ENCODE results near the gene SPATC1L.

Gene SPATC1L

DNA sequence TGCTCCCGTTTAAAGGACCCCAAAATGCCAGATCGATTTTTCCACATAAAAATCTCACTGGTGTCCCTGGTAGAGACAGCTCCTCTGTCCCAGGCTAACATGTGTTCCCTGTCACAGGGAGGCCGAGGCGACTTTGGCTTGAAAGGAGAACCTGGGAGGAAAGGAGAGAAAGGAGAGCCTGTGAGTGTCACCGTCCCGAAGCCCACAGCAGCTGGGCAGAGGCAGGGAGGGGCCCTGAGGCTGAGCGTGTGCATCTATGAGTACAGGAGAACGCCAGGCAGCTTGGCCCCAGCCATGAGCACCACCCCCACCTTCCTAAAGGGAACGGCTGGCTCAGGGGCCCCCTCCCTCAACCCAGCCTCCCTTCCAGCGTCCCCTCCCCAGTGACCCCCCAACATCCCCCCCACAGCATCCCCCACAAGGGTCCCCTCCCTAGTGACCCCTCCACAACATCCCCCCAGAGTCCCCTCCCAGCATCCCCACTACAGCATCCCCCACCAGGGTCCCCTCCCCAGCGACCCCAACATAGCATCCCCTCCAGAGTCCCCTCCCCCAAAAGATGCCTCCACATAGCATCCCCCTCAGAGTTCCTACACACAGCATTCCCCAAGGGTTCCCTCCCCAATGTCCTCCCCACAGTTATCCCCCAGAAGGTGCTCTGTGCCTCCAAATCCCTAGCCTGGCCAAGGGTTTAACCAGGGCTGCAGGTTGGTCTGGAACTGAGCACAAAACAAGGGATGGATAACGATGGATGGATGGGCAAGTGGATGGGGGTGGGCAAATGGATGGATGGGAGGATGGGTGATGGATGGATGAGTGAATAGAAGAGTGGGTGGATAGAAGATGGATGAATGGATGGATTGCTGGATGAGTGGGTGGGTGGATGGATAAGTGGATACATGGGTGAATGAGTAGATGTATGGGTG, 61.2 kb downstream of the SPATC1L start:
- no peak for TF ChIP-seq NFRKB (IDR thresholded peaks at IDR 0.05)
- no peak for TF ChIP-seq CTBP1 (IDR thresholded peaks at IDR 0.05; ENCODE audit: borderline replicate concordance)
- TF ChIP-seq SP1 (IDR thresholded peaks at IDR 0.05) = no peak
- TF ChIP-seq FOXK2 (IDR thresholded peaks at IDR 0.05) = no peak
- no peak for TF ChIP-seq HDGF (IDR thresholded peaks at IDR 0.05; ENCODE audit: borderline replicate concordance)
- TF ChIP-seq FOXM1 (IDR thresholded peaks at IDR 0.05; ENCODE audit: borderline replicate concordance) = no peak
- no peak for TF ChIP-seq L3MBTL2 (conservative IDR thresholded peaks at IDR 0.05)
- TF ChIP-seq ARNT (IDR thresholded peaks at IDR 0.05) = no peak
- TF ChIP-seq ELF4 (IDR thresholded peaks at IDR 0.05) = no peak
- no peak for DNase-seq (ENCODE audit: extremely low spot score)
- ChIA-PET CTCF (interaction anchor here (0.7 kb wide), 1 partner anchor 93 kb away, joined by 3 read pairs; no protein-coding TSS in a partner anchor), POLR2A (no interaction called here)

- no peak for DNase-seq (ENCODE audit: extremely low spot score)
- POLR2A ChIA-PET = no interaction called here
- TF ChIP-seq HDGF (IDR thresholded peaks at IDR 0.05; ENCODE audit: borderline replicate concordance) (no peak), SUZ12 (IDR thresholded peaks at IDR 0.05) (no peak), ELF4 (IDR thresholded peaks at IDR 0.05) (no peak), TARDBP (IDR thresholded peaks at IDR 0.05) (no peak), FOXK2 (IDR thresholded peaks at IDR 0.05) (no peak), FOXA1 (IDR thresholded peaks at IDR 0.05) (no peak), CTBP1 (IDR thresholded peaks at IDR 0.05; ENCODE audit: borderline replicate concordance) (no peak), ARNT (IDR thresholded peaks at IDR 0.05) (no peak), NFRKB (IDR thresholded peaks at IDR 0.05) (no peak), SP1 (IDR thresholded peaks at IDR 0.05) (no peak), BHLHE40 (IDR thresholded peaks at IDR 0.05; ENCODE audit: borderline replicate concordance) (no peak), LEF1 (IDR thresholded peaks at IDR 0.05; ENCODE audit: borderline replicate concordance) (no peak), FOXM1 (IDR thresholded peaks at IDR 0.05; ENCODE audit: borderline replicate concordance) (no peak), L3MBTL2 (conservative IDR thresholded peaks at IDR 0.05) (no peak)
- CTCF ChIA-PET = interaction anchor here (0.7 kb wide), 1 partner anchor 92 kb away, joined by 3 read pairs; no protein-coding TSS in a partner anchor
Measured at GRCh38 chr21:46122237-46122671, 62.0 kb downstream of the SPATC1L start.

DNA sequence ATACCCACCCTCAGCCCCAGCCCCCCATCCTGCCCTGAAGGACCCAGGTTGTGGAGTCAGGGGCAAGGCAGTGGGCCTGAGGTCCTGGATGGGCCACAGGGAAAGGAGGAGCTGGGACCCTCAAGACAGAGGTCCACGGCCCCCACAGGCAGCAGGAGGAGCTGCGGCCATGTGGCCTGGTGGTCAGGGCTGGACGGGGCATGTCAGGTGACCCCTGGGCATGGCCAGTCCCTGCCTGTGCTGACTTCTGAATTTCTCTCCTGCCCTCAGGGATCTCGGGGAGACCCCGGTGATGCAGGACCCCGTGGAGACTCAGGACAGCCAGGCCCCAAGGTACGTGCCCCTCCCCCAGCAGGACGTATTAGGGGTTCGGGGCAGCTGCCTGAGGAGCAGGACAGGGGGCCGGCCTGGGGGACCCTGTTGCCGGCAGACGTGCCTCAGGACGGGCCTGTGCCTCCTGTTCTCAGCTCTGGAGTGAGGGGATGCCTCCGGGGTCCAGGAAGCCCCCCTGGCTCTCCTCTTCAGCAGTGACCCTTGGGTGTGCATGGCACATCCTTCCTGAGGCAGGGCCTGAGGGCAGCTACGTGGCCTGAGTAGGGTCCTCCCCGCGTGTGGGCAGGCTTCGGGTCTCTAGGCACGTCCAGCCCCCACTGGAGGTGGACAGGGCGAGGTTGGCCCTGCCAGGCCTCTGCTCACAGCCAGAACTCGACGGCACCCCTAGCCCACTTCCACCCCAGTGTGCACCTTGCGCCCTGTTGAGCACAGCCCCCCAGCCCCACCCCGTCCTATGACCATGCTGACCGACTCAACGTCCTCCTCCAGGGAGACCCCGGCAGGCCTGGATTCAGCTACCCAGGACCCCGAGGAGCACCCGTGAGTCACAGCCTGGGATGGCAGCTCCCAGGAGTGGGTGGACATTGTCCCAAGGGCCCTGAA, 62.7 kb downstream of the SPATC1L start:
- ChIA-PET POLR2A (no interaction called here), CTCF (no interaction called here)
- no peak for DNase-seq (ENCODE audit: extremely low spot score)
- no peak for TF ChIP-seq BHLHE40 (IDR thresholded peaks at IDR 0.05; ENCODE audit: borderline replicate concordance)
- TF ChIP-seq ARNT (IDR thresholded peaks at IDR 0.05) = no peak
- TF ChIP-seq SP1 (IDR thresholded peaks at IDR 0.05) = no peak
- TF ChIP-seq LEF1 (IDR thresholded peaks at IDR 0.05; ENCODE audit: borderline replicate concordance) = no peak
- no peak for TF ChIP-seq FOXK2 (IDR thresholded peaks at IDR 0.05)
- no peak for TF ChIP-seq L3MBTL2 (conservative IDR thresholded peaks at IDR 0.05)
- no peak for TF ChIP-seq SUZ12 (IDR thresholded peaks at IDR 0.05)
- no peak for TF ChIP-seq NFRKB (IDR thresholded peaks at IDR 0.05)
- no peak for TF ChIP-seq CTBP1 (IDR thresholded peaks at IDR 0.05; ENCODE audit: borderline replicate concordance)
- no peak for TF ChIP-seq FOXA1 (IDR thresholded peaks at IDR 0.05)
- no peak for TF ChIP-seq FOXM1 (IDR thresholded peaks at IDR 0.05; ENCODE audit: borderline replicate concordance)
- no peak for TF ChIP-seq TARDBP (IDR thresholded peaks at IDR 0.05)
- TF ChIP-seq HDGF (IDR thresholded peaks at IDR 0.05; ENCODE audit: borderline replicate concordance) = no peak

- ChIA-PET CTCF (no interaction called here), POLR2A (no interaction called here)
- no peak for DNase-seq (ENCODE audit: extremely low spot score)
- TF ChIP-seq ZNF384 (IDR thresholded peaks at IDR 0.05) = no peak
- no peak for TF ChIP-seq SP1 (IDR thresholded peaks at IDR 0.05)
- TF ChIP-seq SUZ12 (IDR thresholded peaks at IDR 0.05) = no peak
- TF ChIP-seq NFRKB (IDR thresholded peaks at IDR 0.05) = no peak
- TF ChIP-seq CTBP1 (IDR thresholded peaks at IDR 0.05; ENCODE audit: borderline replicate concordance) = no peak
- TF ChIP-seq FOXM1 (IDR thresholded peaks at IDR 0.05; ENCODE audit: borderline replicate concordance) = no peak
- TF ChIP-seq ARNT (IDR thresholded peaks at IDR 0.05) = no peak
- no peak for TF ChIP-seq TARDBP (IDR thresholded peaks at IDR 0.05)
- no peak for TF ChIP-seq FOXA1 (IDR thresholded peaks at IDR 0.05)
- no peak for TF ChIP-seq FOXK2 (IDR thresholded peaks at IDR 0.05)
- TF ChIP-seq ELF4 (IDR thresholded peaks at IDR 0.05) = no peak
- no peak for TF ChIP-seq BHLHE40 (IDR thresholded peaks at IDR 0.05; ENCODE audit: borderline replicate concordance)
- no peak for TF ChIP-seq L3MBTL2 (conservative IDR thresholded peaks at IDR 0.05)
- TF ChIP-seq HDGF (IDR thresholded peaks at IDR 0.05; ENCODE audit: borderline replicate concordance) = no peak
- no peak for TF ChIP-seq PKNOX1 (IDR thresholded peaks at IDR 0.05)
- TF ChIP-seq LEF1 (IDR thresholded peaks at IDR 0.05; ENCODE audit: borderline replicate concordance) = no peak
Measured at GRCh38 chr21:46120301-46121285, 63.7 kb downstream of the SPATC1L start.

GRCh38 chr21:46119637-46120271, 64.5 kb downstream of the SPATC1L start:
- no peak for TF ChIP-seq LEF1 (IDR thresholded peaks at IDR 0.05; ENCODE audit: borderline replicate concordance)
- no peak for TF ChIP-seq ZNF384 (IDR thresholded peaks at IDR 0.05)
- TF ChIP-seq L3MBTL2 (conservative IDR thresholded peaks at IDR 0.05) = no peak
- TF ChIP-seq ELF4 (IDR thresholded peaks at IDR 0.05) = no peak
- no peak for TF ChIP-seq PKNOX1 (IDR thresholded peaks at IDR 0.05)
- no peak for TF ChIP-seq TARDBP (IDR thresholded peaks at IDR 0.05)
- TF ChIP-seq HDGF (IDR thresholded peaks at IDR 0.05; ENCODE audit: borderline replicate concordance) = no peak
- TF ChIP-seq FOXM1 (IDR thresholded peaks at IDR 0.05; ENCODE audit: borderline replicate concordance) = no peak
- no peak for TF ChIP-seq FOXA1 (IDR thresholded peaks at IDR 0.05)
- no peak for TF ChIP-seq SUZ12 (IDR thresholded peaks at IDR 0.05)
- TF ChIP-seq BHLHE40 (IDR thresholded peaks at IDR 0.05; ENCODE audit: borderline replicate concordance) = no peak
- TF ChIP-seq SP1 (IDR thresholded peaks at IDR 0.05) = no peak
- TF ChIP-seq NFRKB (IDR thresholded peaks at IDR 0.05) = no peak
- TF ChIP-seq FOXK2 (IDR thresholded peaks at IDR 0.05) = no peak
- no peak for TF ChIP-seq ARNT (IDR thresholded peaks at IDR 0.05)
- TF ChIP-seq CTBP1 (IDR thresholded peaks at IDR 0.05; ENCODE audit: borderline replicate concordance) = no peak
- DNase-seq (ENCODE audit: extremely low spot score) = no peak
- ChIA-PET POLR2A (no interaction called here), CTCF (no interaction called here)

Measured in HEK293T (cell line).